Measurements from ENCODE around the gene LRPAP1.
"Not testable (repeated sequence)": the region's sequence is repeated elsewhere in the genome, so short reads cannot be mapped to it uniquely, and the experiment has no call there.

- not testable (repeated sequence) for TF ChIP-seq POLR2A, CTCF (IDR thresholded peaks at IDR 0.05)
Measured at GRCh38 chr4:3538906-3539305, 6.7 kb upstream of the LRPAP1 start.
